Peyer's patch (tissue), 4 donors: ENCODE results near the gene PHAX.
"Not testable (repeated sequence)": the region's sequence is repeated elsewhere in the genome, so short reads cannot be mapped to it uniquely, and the experiment has no call there.

ENCODE experiments used
- CTCF ChIP-seq, 6 experiments: fragments of 450-650 bp in 4 of 6; fragments of 200-600 bp in 2 of 6; sonication (generic) in 1 of 6; IDR thresholded peaks; one replicate each; pipeline ENCODE4 v1.5.1; 2017 to 2019; ENCODE audit warnings: antibody characterized with exemption in 6 of 6, mild to moderate bottlenecking in 3 of 6, moderate library complexity in 1 of 6
- POLR2A ChIP-seq, 2 donors: fragments of 450-650 bp; IDR thresholded peaks; one replicate each; pipeline ENCODE4 v1.5.1; 2017; ENCODE audit warnings: antibody characterized with exemption in 2 of 2, mild to moderate bottlenecking in 2 of 2, moderate library complexity in 2 of 2

GRCh38 chr5:126599971-126600630 lies 646 bp upstream of the PHAX start:
- not testable (repeated sequence) for TF ChIP-seq CTCF, POLR2A (IDR thresholded peaks at IDR 0.05)
